Measurements from ENCODE around the gene ALG11.

Gene ALG11

GRCh38 chr13:51997641-51998330, 14.4 kb upstream of the ALG11 start:
- no peak for DNase-seq (ENCODE audit: low read depth)

DNA sequence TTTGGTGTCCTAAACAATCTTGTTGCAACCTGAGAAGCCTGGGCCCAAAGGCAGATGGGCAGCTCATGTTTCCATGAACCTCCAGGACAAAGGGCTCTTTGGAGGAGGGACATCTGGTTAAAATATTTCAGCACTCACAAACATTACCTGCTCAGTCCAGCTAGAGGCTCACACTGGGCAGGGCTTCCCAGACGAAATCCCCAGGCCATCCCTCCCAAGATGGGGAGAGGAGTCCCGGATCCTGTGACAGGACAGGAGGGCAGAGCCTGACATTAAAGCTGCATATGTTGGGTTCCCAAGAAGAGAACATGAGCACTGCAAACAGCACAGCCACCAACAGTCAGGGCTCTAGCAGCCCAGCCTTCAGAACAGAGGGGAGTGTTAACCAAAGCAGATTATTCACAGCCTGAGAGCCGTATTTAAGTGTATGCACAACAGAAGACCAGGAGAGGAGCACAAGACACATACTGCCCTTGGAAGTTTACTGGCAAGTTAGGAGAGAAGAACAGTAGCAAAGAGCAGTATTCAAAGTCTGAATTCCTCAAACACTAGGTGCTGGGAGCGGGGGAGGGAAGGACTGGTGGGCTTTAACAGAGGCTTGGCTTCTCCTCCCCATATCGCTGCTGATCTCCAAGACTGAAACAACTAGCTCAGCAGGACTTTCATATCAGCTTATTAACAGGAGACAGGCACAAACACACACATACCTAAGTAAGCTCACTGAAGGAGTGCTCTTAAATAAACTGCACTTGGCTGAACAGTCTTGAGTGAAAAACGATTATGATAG, 13.3 kb upstream of the ALG11 start:
- no peak for DNase-seq (ENCODE audit: low read depth)

GRCh38 chr13:51999510-51999911, 12.7 kb upstream of the ALG11 start:
- DNase-seq (ENCODE audit: low read depth), result no peak

DNA sequence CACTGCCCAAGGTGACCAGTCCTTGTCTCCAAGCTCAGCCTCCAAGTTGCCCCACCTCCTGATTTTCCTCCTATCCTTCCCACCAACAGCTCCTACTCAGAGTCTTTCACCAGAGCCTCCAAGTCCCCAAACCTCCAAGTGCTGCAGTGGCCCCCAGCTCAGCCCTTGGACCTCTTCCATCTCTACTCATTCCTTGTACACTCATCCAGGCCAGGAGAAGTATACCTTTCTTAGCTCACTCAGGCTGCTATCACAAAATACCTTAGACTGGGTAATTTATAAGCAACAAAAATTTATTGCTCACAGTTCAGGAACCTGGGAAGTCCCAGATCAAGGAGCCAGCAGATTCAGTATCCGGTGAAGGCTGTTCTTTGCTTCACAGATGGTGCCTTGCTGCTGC, 12.3 kb upstream of the ALG11 start:
- DNase-seq (ENCODE audit: low read depth), result no peak

- DNase-seq (ENCODE audit: low read depth), result no peak
These were observed 11.0 kb upstream of the ALG11 start for GRCh38 chr13:52001120-52001731.

- DNase-seq (ENCODE audit: low read depth), result no peak
These were observed 9.8 kb upstream of the ALG11 start for GRCh38 chr13:52002361-52002760.

DNA sequence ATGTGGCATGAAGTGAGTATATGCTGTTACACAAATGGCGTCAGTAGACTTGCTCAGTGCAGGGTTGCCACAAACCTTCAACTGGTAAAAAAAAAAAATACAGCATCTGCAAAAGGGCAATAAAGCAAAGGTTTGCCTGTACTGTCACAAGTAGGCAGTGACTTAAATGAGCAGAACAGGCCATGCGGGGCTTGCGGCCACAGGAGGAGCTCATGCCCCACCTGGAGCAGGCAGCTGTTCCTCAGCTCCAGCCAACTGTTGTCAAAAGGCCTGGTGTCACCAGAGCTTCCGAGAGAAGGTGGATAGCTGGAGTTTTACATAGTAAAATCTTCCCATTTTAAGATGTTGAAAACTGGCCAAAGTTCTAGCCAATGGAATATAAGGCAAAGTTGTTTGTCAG, 8.7 kb upstream of the ALG11 start:
- DNase-seq (ENCODE audit: low read depth), result no peak

- no peak for DNase-seq (ENCODE audit: low read depth)
These were observed 7.6 kb upstream of the ALG11 start for GRCh38 chr13:52004511-52005170.

DNA sequence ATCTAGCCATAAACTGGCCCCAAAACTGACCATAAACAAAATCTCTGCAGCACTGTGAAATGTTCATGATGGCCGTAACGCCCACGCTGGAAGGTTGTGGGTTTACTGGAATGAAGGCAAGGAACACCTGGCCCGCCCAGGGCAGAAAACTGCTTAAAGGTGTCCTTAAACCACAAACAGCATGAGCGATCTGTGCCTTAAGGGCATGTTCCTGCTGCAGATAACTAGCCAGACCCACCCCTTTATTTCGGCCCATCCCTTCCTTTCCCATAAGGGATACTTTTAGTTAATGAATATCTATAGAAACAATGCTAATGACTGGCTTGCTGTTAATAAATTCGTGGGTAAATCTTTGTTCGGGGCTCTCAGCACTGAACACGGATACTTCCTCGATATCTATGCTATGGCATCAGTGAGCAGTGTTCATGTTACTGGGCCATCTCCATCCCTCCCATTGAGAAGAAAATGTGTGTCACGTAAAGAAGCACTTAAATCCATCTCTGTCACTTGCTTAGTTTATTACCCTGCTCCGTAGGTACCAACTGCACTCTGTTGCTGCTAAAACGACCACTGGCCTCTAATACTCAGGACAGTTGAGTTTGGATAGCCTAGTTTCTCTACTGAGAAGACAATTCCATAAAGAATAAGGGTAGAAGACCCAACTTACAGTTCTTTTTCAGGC, 6.2 kb upstream of the ALG11 start:
- no peak for DNase-seq (ENCODE audit: low read depth)

DNA sequence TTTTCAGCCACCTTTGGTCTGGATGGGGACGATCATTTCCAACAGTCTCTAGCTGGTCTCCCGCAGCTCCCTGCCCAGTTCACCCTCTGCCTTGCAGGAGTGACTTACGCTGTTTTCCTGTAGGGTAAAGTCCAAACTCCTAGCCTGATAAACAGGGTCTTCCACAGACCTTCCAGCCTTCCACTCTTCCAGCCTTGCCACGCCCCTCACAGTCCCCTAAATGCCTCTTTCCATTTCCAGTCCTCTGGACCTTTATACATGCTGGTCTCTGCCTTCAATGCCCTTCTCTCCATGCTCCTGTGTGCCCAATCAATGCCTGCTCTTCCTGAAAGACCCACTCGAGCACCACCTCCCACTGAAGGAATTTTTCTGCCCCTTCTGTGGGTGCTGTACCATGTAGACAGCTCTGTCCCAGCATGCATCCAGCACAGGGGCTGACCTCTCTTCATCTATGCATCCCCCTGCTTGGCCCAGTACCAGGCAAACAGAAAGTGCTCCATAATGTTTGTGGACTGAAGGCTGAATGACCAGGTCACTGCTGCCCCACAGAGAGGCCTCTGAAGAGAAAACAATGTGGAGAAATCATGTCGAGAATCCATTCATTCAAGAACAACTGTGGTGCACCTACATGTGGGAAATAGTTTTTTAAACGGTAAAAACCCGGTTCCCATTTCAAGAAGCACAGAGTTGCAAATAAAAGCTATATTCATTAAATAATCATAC, 5.5 kb upstream of the ALG11 start:
- DNase-seq (ENCODE audit: low read depth), result no peak

GRCh38 chr13:52009946-52010345, 2.3 kb upstream of the ALG11 start:
- no peak for DNase-seq (ENCODE audit: low read depth)

GRCh38 chr13:52010890-52011631, 1.1 kb upstream of the ALG11 start, which contains the start of gene ATP7B:
TSS of gene ATP7B (minus strand) at chr13:52011450. CDS start at chr13:52011337, 113 bp downstream.
- peak; percentile 1 for DNase-seq (ENCODE audit: low read depth)

GRCh38 chr13:52012512-52012836, 276 bp downstream of the ALG11 start:
- DNase-seq (ENCODE audit: low read depth), result no peak

DNA sequence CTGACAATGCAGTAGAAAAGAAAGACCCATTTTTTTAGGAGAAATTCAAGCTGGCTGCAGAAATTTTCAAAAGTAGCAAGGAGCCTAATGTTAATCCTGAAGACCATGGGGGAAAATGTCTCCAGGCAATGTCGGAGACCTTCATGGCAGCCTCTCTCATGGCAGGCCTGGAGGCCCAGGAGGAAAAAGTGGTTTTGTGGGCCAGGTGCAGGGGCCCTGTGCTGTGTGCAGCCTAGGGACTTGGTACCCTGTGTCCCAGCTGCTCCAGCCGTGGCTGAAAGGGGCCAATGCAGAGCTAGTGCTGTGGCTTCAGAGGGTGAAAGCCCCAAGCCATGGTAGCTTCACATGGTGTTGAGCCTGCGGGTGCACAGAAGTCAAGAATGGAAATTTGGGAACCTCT, 4.1 kb downstream of the ALG11 start:
- no peak for DNase-seq (ENCODE audit: low read depth)

- no peak for DNase-seq (ENCODE audit: low read depth)
These were observed 8.0 kb downstream of the ALG11 start for GRCh38 chr13:52020191-52020590.

GRCh38 chr13:52022356-52022755, 10.2 kb downstream of the ALG11 start:
- no peak for DNase-seq (ENCODE audit: low read depth)

GRCh38 chr13:52024481-52024880, 12.3 kb downstream of the ALG11 start, which contains the start of gene UTP14C:
TSS of gene UTP14C (plus strand) at chr13:52024691. CDS start at chr13:52028805, 4,114 bp downstream.
- DNase-seq (ENCODE audit: low read depth), result no peak

GRCh38 chr13:52025475-52026245, 13.5 kb downstream of the ALG11 start:
- DNase-seq (ENCODE audit: low read depth), result no peak

DNA sequence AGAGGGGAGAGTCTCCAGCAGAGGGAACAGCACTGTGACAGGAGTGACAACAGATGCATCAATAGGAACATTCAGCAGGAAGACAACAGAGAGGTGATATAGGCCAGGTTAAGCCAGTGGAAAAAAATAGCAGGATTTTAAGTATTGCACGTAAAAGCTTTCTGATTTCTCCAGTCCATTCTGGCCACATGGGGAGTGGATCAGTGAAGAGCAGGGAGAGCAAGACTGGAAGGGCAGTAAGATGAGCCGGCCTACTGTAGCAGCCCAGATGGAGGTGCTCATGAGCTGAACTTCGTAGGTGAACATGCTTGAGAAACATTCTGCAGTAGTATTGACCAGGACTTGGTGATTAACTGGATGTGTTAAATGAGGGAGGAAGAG, 14.0 kb downstream of the ALG11 start:
- DNase-seq (ENCODE audit: low read depth), result no peak

GRCh38 chr13:52027832-52028231, 15.6 kb downstream of the ALG11 start:
- DNase-seq (ENCODE audit: low read depth), result no peak
